ENCODE data around the gene ATP1B2. TPM values are rescaled to one million over a fixed set of nuclear protein-coding genes. Genes with fewer than 3 reads are reported as not detected.

The ATP1B2 gene
- total and polyA plus RNA-seq, 4 donors = 0.31 to 16.0 (median 0.87) TPM

DNA sequence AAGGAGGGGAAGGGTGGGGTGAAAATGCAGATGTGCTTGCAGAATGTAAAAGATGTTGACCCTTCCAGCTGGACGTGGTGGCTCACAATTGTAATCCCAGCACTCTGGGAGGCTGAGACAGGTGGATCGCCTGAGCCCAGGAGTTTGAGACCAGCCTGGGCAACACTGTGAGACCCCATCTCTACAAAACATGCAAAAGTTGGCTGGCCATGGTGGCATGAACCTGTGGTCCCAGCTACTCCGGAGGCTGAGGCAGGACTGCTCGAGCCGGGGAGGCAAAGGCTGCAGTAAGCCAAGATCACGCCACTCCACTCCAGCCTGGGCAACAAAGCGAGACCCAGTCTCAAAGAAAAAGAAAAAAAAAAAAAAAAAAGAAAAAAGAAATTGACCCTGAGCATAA lies 17.8 kb downstream of the ATP1B2 start:
- no peak overlapping the region for H3K9ac ChIP-seq (ENCODE audit: insufficient read depth in 1 of 2, low read length in 2 of 2)
- H3K9me3 ChIP-seq (ENCODE audit: control insufficient read depth in 4 of 4, insufficient read depth in 3 of 4, low read length in 3 of 4) = peaks cover 0 to 7% (median 2%) of the 10 kb centered on the region in 4 donors
- H3K36me3 ChIP-seq (ENCODE audit: control insufficient read depth in 4 of 4, insufficient read depth in 4 of 4, low read length in 4 of 4) = peaks cover 10 to 35% (median 20%) of the 10 kb centered on the region in 4 donors
- TF ChIP-seq, protein P1, sequence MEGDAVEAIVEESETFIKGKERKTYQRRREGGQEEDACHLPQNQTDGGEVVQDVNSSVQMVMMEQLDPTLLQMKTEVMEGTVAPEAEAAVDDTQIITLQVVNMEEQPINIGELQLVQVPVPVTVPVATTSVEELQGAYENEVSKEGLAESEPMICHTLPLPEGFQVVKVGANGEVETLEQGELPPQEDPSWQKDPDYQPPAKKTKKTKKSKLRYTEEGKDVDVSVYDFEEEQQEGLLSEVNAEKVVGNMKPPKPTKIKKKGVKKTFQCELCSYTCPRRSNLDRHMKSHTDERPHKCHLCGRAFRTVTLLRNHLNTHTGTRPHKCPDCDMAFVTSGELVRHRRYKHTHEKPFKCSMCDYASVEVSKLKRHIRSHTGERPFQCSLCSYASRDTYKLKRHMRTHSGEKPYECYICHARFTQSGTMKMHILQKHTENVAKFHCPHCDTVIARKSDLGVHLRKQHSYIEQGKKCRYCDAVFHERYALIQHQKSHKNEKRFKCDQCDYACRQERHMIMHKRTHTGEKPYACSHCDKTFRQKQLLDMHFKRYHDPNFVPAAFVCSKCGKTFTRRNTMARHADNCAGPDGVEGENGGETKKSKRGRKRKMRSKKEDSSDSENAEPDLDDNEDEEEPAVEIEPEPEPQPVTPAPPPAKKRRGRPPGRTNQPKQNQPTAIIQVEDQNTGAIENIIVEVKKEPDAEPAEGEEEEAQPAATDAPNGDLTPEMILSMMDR (IDR thresholded peaks at IDR 0.05; ENCODE audit: control extremely low read depth, extremely low read depth) = no peak
- no peak for DNase-seq
- H3K4me3 ChIP-seq = no peak overlapping the region
- no peaks in the 10 kb centered on the region for H3K27me3 ChIP-seq (ENCODE audit: control insufficient read depth in 3 of 3, insufficient read depth in 3 of 3, low read length in 2 of 3)
- no peak overlapping the region for H3K27ac ChIP-seq (ENCODE audit: low read depth in 1 of 2, low read length in 1 of 2)
- 93 to 95% methylated on average over 7 of the region's 7 CpGs for WGBS, 2 donors
- ATAC-seq (ENCODE audit: insufficient read depth, low FRiP score) = no peak
- H3K4me1 ChIP-seq (ENCODE audit: control insufficient read depth in 5 of 5, insufficient read depth in 5 of 5, low read length in 5 of 5) = no peaks in the 10 kb centered on the region

DNA sequence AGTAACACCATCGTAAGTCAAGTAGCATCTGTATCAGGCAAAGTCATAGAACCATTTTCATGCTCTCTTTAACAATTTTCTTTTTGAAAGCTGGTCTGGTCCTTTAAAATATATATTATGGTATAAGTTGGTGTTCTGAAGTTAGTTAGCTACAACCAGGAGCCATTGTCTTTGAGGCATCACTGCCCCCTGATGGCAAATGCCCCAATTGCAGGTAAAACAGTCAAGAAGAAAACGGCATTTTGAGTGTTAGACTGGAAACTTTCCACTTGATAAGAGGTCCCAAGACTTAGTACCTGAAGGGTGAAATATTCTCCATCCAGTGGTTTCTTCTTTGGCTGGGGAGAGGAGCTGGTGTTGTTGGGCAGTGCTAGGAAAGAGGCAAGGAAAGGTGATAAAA lies 22.5 kb downstream of the ATP1B2 start:
- no peak overlapping the region for H3K4me3 ChIP-seq
- no peak for ATAC-seq (ENCODE audit: insufficient read depth, low FRiP score)
- DNase-seq = no peak
- 94 to 96% methylated on average over 2 of the region's 2 CpGs for WGBS, 2 donors
- H3K27me3 ChIP-seq (ENCODE audit: control insufficient read depth in 3 of 3, insufficient read depth in 3 of 3, low read length in 2 of 3) = no peaks in the 10 kb centered on the region
- H3K9ac ChIP-seq (ENCODE audit: insufficient read depth in 1 of 2, low read length in 2 of 2) = no peak overlapping the region
- H3K27ac ChIP-seq (ENCODE audit: low read depth in 1 of 2, low read length in 1 of 2) = no peak overlapping the region
- H3K4me1 ChIP-seq (ENCODE audit: control insufficient read depth in 5 of 5, insufficient read depth in 5 of 5, low read length in 5 of 5) = peaks cover 0 to 4% (median 0%) of the 10 kb centered on the region in 5 donors
- peaks cover 20 to 49% (median 32%) of the 10 kb centered on the region in 4 donors for H3K36me3 ChIP-seq (ENCODE audit: control insufficient read depth in 4 of 4, insufficient read depth in 4 of 4, low read length in 4 of 4)
- TF ChIP-seq, protein P1 (IDR thresholded peaks at IDR 0.05; ENCODE audit: control extremely low read depth, extremely low read depth) = no peak
- peaks cover 0 to 9% (median 5%) of the 10 kb centered on the region in 4 donors for H3K9me3 ChIP-seq (ENCODE audit: control insufficient read depth in 4 of 4, insufficient read depth in 3 of 4, low read length in 3 of 4)

DNA sequence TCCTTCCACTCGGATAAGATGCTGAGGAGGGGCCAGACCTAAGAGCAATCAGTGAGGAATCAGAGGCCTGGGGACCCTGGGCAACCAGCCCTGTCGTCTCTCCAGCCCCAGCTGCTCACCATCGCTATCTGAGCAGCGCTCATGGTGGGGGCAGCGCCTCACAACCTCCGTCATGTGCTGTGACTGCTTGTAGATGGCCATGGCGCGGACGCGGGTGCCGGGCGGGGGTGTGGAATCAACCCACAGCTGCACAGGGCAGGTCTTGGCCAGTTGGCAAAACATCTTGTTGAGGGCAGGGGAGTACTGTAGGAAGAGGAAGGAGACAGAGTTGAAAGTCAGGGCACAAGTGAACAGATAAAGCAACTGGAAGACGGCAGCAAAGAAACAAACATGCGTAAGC lies 24.2 kb downstream of the ATP1B2 start:
- DNase-seq = no peak
- H3K9me3 ChIP-seq (ENCODE audit: control insufficient read depth in 4 of 4, insufficient read depth in 3 of 4, low read length in 3 of 4) = peaks cover 0 to 9% (median 5%) of the 10 kb centered on the region in 4 donors
- H3K4me1 ChIP-seq (ENCODE audit: control insufficient read depth in 5 of 5, insufficient read depth in 5 of 5, low read length in 5 of 5) = peaks cover 0 to 4% (median 0%) of the 10 kb centered on the region in 5 donors
- no peak for ATAC-seq (ENCODE audit: insufficient read depth, low FRiP score)
- no peak overlapping the region for H3K27ac ChIP-seq (ENCODE audit: low read depth in 1 of 2, low read length in 1 of 2)
- WGBS, 2 donors = 90 to 92% methylated on average over 14 of the region's 14 CpGs
- no peak overlapping the region for H3K9ac ChIP-seq (ENCODE audit: insufficient read depth in 1 of 2, low read length in 2 of 2)
- H3K36me3 ChIP-seq (ENCODE audit: control insufficient read depth in 4 of 4, insufficient read depth in 4 of 4, low read length in 4 of 4) = peaks cover 18 to 40% (median 26%) of the 10 kb centered on the region in 4 donors
- H3K27me3 ChIP-seq (ENCODE audit: control insufficient read depth in 3 of 3, insufficient read depth in 3 of 3, low read length in 2 of 3) = no peaks in the 10 kb centered on the region
- TF ChIP-seq, protein P1 (IDR thresholded peaks at IDR 0.05; ENCODE audit: control extremely low read depth, extremely low read depth) = no peak
- H3K4me3 ChIP-seq = no peak overlapping the region

DNA sequence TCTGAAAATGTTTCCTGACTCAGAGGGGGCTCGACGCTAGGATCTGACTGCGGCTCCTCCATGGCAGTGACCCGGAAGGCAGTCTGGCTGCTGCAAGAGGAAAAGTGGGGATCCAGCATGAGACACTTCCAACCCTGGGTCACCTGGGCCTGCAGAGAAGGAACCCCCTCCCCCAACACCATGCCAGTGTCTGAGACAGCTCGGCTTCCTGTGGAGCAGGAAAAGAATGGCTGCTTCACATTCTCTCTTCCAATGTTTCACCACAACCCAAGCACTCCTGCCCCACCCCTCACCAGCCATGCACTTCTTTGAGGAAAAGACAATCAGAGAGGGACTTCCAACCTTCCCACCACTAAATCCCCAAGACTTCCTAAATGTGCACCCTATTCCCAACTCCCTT lies 25.8 kb downstream of the ATP1B2 start:
- TF ChIP-seq, protein P1 (IDR thresholded peaks at IDR 0.05; ENCODE audit: control extremely low read depth, extremely low read depth) = no peak
- Histone ChIP-seq H3K27me3 (ENCODE audit: control insufficient read depth in 3 of 3, insufficient read depth in 3 of 3, low read length in 2 of 3) (no peaks in the 10 kb centered on the region), H3K27ac (ENCODE audit: low read depth in 1 of 2, low read length in 1 of 2) (no peak overlapping the region), H3K4me3 (no peak overlapping the region), H3K9ac (ENCODE audit: insufficient read depth in 1 of 2, low read length in 2 of 2) (no peak overlapping the region), H3K9me3 (ENCODE audit: control insufficient read depth in 4 of 4, insufficient read depth in 3 of 4, low read length in 3 of 4) (peaks cover 0 to 9% (median 5%) of the 10 kb centered on the region in 4 donors), H3K4me1 (ENCODE audit: control insufficient read depth in 5 of 5, insufficient read depth in 5 of 5, low read length in 5 of 5) (peaks cover 0 to 4% (median 0%) of the 10 kb centered on the region in 5 donors), H3K36me3 (ENCODE audit: control insufficient read depth in 4 of 4, insufficient read depth in 4 of 4, low read length in 4 of 4) (peaks cover 14 to 34% (median 23%) of the 10 kb centered on the region in 4 donors)
- ATAC-seq (ENCODE audit: insufficient read depth, low FRiP score) (no peak), DNase-seq (no peak)
- 89 to 95% methylated on average over 5 of the region's 5 CpGs for WGBS, 2 donors

Measured in lung (tissue), 12 donors.